ENCODE data around the gene PKNOX2.

The PKNOX2 gene

GRCh38 chr11:125457814-125458343, 293.3 kb downstream of the PKNOX2 start:
- TF ChIP-seq CTCF (IDR thresholded peaks at IDR 0.05; ENCODE audit: insufficient read depth, missing control alignments), result no peak
- DNase-seq (ENCODE audit: insufficient read length, low spot score) (no peak), FAIRE-seq (no peak)

GRCh38 chr11:125460275-125460674, 295.7 kb downstream of the PKNOX2 start:
- no peak for TF ChIP-seq CTCF (IDR thresholded peaks at IDR 0.05; ENCODE audit: insufficient read depth, missing control alignments)
- FAIRE-seq (no peak), DNase-seq (ENCODE audit: insufficient read length, low spot score) (no peak)

- DNase-seq (ENCODE audit: insufficient read length, low spot score) (no peak), FAIRE-seq (no peak)
- TF ChIP-seq CTCF (IDR thresholded peaks at IDR 0.05; ENCODE audit: insufficient read depth, missing control alignments), result no peak
These were observed 299.2 kb downstream of the PKNOX2 start for GRCh38 chr11:125463590-125464269.

DNA sequence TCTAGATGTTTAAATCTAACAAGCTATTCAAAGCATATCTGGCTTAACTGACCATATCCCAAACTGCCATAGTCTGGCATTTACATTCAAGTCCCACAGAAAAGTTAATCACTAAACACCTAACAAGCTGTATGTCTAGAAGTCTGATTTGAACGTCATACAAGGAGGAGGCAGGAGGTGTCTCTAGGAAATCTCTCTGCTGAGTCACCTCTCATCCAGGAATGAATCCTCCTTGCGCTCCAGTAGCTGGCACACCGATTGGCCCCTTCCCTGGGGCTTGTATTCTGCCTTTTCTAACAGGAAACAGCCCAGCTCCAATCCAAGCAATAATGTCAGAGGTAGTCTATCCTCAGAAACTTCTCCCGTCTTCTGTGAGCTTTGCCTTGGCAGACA, 299.7 kb downstream of the PKNOX2 start:
- no peak for DNase-seq (ENCODE audit: insufficient read length, low spot score)
- TF ChIP-seq CTCF (IDR thresholded peaks at IDR 0.05; ENCODE audit: insufficient read depth, missing control alignments), result no peak
- no peak for FAIRE-seq

DNA sequence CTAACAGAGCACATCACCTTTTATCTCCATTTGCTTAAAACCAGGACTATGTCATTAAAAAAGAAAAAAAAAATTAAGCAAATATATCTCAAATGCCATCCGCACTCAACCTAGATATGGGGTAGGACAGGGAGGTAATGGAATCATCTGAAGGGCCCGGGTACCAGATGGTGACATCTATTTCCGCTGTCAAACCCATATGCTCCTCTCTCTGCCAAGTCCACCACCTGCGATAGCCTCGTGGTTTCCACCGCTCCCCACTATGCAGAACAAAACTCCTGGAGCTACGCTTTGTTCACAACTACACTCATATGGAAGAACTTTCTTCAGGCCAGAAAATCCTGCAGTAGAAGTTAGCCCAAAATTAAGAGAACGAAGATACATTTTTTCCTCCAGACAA, 300.1 kb downstream of the PKNOX2 start:
- FAIRE-seq (no peak), DNase-seq (ENCODE audit: insufficient read length, low spot score) (no peak)
- no peak for TF ChIP-seq CTCF (IDR thresholded peaks at IDR 0.05; ENCODE audit: insufficient read depth, missing control alignments)

- TF ChIP-seq CTCF (IDR thresholded peaks at IDR 0.05; ENCODE audit: insufficient read depth, missing control alignments), result no peak
- DNase-seq (ENCODE audit: insufficient read length, low spot score), result no peak
- FAIRE-seq, result no peak
These were observed 300.7 kb downstream of the PKNOX2 start for GRCh38 chr11:125465255-125465654.

DNA sequence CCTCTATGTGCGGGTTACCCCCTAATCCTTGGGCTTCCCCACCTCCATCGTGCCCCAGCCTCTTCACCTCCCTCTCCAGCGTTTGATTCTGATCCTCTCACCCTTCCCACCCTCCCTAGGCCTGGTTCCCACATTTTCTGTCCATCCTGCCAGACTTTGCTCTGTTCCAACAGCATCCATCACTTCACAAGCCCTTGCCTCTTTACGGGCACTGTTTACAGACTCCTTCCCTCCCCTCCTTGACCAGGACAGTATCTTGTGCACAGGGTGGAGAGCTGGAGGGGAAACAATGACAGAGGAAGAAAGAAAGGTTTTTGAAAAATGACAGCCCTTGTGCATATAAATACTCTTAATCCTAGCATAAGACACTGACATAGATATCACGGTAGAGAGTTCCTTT, 301.1 kb downstream of the PKNOX2 start:
- FAIRE-seq (no peak), DNase-seq (ENCODE audit: insufficient read length, low spot score) (no peak)
- no peak for TF ChIP-seq CTCF (IDR thresholded peaks at IDR 0.05; ENCODE audit: insufficient read depth, missing control alignments)

Measured in D721Med (cell line).